PC-3 (cell line): ENCODE measurements around the gene TGFBI.

Experiments used
- CTCF ChIP-seq: fragments of 300-600 bp; sonication (generic); conservative IDR thresholded peaks from 2 replicates; pipeline ENCODE4 v1.5.1; 2017; ENCODE audit warnings: antibody characterized with exemption, low read depth, mild to moderate bottlenecking, low read length
- EZH2 ChIP-seq: fragments of 300-600 bp; sonication (generic); IDR thresholded peaks from one replicate; pipeline ENCODE4 v1.6.1; 2017; ENCODE audit warnings: antibody characterized with exemption, mild to moderate bottlenecking, low read length; ENCODE audit not compliant: unreplicated experiment

- TF ChIP-seq CTCF (no peak), EZH2 (no peak)
Measured at GRCh38 chr5:136034492-136034891, 5.7 kb downstream of the TGFBI start.
